Measurements from ENCODE around the gene PLA2G15. TPM values are rescaled to one million over a fixed set of nuclear protein-coding genes. Genes with fewer than 3 reads are reported as not detected.

The PLA2G15 gene
- total RNA-seq, 1 donor from 2014 or later, result 30.4 TPM

DNA sequence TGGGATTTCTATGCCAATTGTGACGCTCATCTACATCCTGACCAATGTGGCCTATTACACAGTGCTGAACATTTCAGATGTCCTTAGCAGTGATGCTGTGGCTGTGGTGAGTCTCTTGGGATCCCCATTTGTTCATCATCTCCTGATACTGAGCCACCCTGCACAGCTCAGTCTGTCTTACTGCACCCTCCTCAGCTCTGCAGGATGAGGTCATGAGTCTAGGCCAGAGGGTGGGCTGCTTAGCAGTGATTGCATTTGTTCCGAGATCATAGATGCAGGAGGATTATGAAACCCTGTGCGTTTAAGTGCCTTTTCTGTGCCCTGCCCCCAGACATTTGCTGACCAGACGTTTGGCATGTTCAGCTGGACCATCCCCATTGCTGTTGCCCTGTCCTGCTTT lies 46.1 kb downstream of the PLA2G15 start:
- no peak overlapping the region for H3K4me3 ChIP-seq
- ATAC-seq (no peak), DNase-seq (no peak)
- no peaks in the 10 kb centered on the region for H3K9me3 ChIP-seq
- H3K4me1 ChIP-seq, result peaks cover 39% of the 10 kb centered on the region
- peaks cover 64% of the 10 kb centered on the region for H3K36me3 ChIP-seq
- H3K27me3 ChIP-seq, result no peaks in the 10 kb centered on the region
- TF ChIP-seq, protein P1, sequence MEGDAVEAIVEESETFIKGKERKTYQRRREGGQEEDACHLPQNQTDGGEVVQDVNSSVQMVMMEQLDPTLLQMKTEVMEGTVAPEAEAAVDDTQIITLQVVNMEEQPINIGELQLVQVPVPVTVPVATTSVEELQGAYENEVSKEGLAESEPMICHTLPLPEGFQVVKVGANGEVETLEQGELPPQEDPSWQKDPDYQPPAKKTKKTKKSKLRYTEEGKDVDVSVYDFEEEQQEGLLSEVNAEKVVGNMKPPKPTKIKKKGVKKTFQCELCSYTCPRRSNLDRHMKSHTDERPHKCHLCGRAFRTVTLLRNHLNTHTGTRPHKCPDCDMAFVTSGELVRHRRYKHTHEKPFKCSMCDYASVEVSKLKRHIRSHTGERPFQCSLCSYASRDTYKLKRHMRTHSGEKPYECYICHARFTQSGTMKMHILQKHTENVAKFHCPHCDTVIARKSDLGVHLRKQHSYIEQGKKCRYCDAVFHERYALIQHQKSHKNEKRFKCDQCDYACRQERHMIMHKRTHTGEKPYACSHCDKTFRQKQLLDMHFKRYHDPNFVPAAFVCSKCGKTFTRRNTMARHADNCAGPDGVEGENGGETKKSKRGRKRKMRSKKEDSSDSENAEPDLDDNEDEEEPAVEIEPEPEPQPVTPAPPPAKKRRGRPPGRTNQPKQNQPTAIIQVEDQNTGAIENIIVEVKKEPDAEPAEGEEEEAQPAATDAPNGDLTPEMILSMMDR (IDR thresholded peaks at IDR 0.05), result no peak
- H3K27ac ChIP-seq, result no peak overlapping the region
- intact Hi-C loops (cut with DNase I), result no loop called here

DNA sequence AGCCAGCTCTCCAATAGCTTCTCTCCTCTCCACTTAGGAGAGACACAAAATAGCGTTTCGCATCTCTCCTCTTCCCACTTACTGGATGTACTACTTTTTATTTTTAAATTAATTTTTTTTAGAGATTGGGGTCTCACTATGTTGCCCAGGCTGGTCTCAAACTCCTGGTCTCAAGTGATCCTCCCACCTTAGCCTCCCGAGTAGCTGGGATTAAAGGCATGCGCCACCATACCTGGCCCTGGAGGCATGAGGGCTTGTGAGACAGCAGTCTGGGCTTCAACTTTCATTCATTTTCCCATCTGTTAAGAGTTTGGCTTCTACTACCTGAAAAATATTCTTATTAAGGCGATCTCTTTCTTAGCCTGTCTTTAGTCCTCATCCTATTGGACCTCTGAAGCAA lies 47.3 kb downstream of the PLA2G15 start:
- no peak for DNase-seq
- no peak for ATAC-seq
- Histone ChIP-seq H3K27ac (no peak overlapping the region), H3K4me1 (peaks cover 27% of the 10 kb centered on the region), H3K36me3 (peaks cover 72% of the 10 kb centered on the region), H3K27me3 (no peaks in the 10 kb centered on the region), H3K9me3 (no peaks in the 10 kb centered on the region), H3K4me3 (no peak overlapping the region)
- intact Hi-C loops (cut with DNase I), result no loop called here
- TF ChIP-seq, protein P1 (IDR thresholded peaks at IDR 0.05), result no peak

DNA sequence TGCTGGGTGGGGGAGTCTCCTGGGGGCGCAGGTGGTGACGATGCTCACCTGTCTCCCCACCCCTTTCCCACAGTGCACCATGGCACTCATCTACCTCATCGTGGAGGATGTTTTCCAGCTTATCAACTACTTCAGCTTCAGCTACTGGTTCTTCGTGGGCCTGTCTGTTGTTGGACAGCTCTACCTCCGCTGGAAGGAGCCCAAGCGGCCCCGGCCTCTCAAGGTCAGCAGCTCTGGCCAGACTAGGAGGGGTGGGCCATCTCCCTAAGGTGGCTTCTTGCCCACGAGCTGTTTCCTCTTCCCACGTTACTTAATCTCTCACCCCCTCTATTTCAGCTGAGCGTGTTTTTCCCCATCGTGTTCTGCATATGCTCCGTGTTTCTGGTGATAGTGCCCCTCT lies 51.1 kb downstream of the PLA2G15 start:
- no peaks in the 10 kb centered on the region for H3K9me3 ChIP-seq
- ATAC-seq, result no peak
- H3K36me3 ChIP-seq, result peaks cover 96% of the 10 kb centered on the region
- intact Hi-C loops (cut with DNase I), result no loop called here
- no peak overlapping the region for H3K4me3 ChIP-seq
- no peak overlapping the region for H3K27ac ChIP-seq
- no peaks in the 10 kb centered on the region for H3K27me3 ChIP-seq
- peaks cover 4% of the 10 kb centered on the region for H3K4me1 ChIP-seq
- DNase-seq, result no peak
- TF ChIP-seq, protein P1 (IDR thresholded peaks at IDR 0.05), result no peak

DNA sequence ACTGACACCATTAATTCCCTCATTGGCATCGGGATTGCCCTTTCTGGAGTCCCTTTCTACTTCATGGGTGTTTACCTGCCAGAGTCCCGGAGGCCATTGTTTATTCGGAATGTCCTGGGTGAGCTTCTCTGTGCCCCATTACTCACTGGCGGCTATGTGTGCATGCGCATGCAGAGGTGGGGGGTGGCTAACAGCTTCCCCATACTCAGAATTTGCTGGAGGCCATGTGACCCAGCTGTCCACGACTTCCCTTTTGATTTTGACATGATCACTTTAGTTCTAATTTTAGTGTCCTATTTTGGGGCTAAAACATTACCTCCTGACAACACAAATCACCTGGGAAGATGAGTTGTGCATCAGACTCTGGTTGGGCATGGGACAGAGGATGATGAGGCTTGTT lies 51.5 kb downstream of the PLA2G15 start:
- H3K4me3 ChIP-seq, result no peak overlapping the region
- intact Hi-C loops (cut with DNase I), result no loop called here
- DNase-seq (no peak), ATAC-seq (peak; percentile 63)
- no peaks in the 10 kb centered on the region for H3K27me3 ChIP-seq
- no peak overlapping the region for H3K27ac ChIP-seq
- peaks cover 98% of the 10 kb centered on the region for H3K36me3 ChIP-seq
- peaks cover 4% of the 10 kb centered on the region for H3K4me1 ChIP-seq
- TF ChIP-seq, protein P1 (IDR thresholded peaks at IDR 0.05), result no peak
- H3K9me3 ChIP-seq, result no peaks in the 10 kb centered on the region

DNA sequence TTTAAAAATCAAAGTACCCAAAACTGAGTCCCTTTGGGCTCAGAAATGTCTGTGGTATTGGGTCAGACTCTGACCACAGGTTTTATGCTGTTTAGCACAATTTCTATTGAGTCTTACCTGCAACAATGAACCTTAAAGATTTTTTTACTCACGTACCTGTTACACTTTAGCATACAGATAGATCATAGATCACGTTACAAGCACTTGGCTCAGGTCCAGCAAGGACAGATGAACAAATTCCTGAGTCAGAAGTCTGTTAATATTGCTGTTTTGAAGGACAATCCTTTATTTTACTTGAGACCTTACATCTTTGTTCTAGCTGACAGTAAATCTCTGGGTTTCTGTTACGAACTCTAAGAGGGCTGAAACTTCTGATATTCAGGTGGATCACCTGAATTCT lies 52.7 kb downstream of the PLA2G15 start:
- Histone ChIP-seq H3K36me3 (peaks cover 98% of the 10 kb centered on the region), H3K27me3 (no peaks in the 10 kb centered on the region), H3K27ac (no peak overlapping the region), H3K4me3 (no peak overlapping the region), H3K9me3 (no peaks in the 10 kb centered on the region), H3K4me1 (no peaks in the 10 kb centered on the region)
- TF ChIP-seq, protein P1 (IDR thresholded peaks at IDR 0.05), result no peak
- no peak for DNase-seq
- intact Hi-C loops (cut with DNase I), result no loop called here
- ATAC-seq, result no peak

DNA sequence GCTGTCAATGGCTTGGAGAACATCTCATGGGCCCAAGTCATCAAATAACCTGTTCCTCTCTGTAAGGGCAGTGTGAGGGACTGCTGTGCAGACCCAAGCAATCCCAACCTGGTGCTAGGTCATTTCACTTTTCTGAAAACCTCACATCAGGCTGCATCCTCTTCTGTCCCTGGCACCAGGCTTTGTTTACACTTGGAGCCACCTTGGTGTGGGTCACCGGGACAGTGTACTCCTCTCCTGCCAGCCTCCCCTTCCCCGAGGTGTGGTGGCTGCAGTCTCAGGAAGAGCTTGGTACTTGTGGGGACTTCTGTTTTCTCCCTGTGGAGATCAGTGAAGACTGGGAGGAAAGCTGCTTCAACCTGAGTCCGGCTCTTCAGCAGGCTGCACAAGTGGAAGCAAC lies 53.1 kb downstream of the PLA2G15 start:
- DNase-seq, result no peak
- Histone ChIP-seq H3K4me3 (no peak overlapping the region), H3K36me3 (peaks cover 98% of the 10 kb centered on the region), H3K4me1 (no peaks in the 10 kb centered on the region), H3K27ac (no peak overlapping the region), H3K27me3 (no peaks in the 10 kb centered on the region), H3K9me3 (no peaks in the 10 kb centered on the region)
- TF ChIP-seq, protein P1 (IDR thresholded peaks at IDR 0.05), result no peak
- no peak for ATAC-seq
- intact Hi-C loops (cut with DNase I), result no loop called here

Data from upper lobe of right lung (tissue), 1 donor.